Urinary bladder (tissue), 4 donors: ENCODE measurements around the gene TMEM203. TPM values are rescaled to one million over a fixed set of nuclear protein-coding genes. Genes with fewer than 3 reads are reported as not detected.

Experiments
- DNase-seq: peaks from one replicate; pipeline ENCODE4 v3.0.0-alpha.2; 2015; ENCODE audit errors: extremely low spot score
- H3K27ac ChIP-seq: one replicate; pipeline ENCODE4 v1.5.1; 2013; ENCODE audit warnings: low read depth, mild to moderate bottlenecking, moderate library complexity
- H3K36me3 ChIP-seq: one replicate; pipeline ENCODE4 v1.6.1; 2013; ENCODE audit warnings: mild to moderate bottlenecking, moderate library complexity; ENCODE audit not compliant: insufficient read depth
- H3K4me1 ChIP-seq: one replicate; pipeline ENCODE4 v1.6.1; 2013; ENCODE audit warnings: mild to moderate bottlenecking, moderate library complexity; ENCODE audit not compliant: insufficient read depth
- H3K4me3 ChIP-seq: one replicate; pipeline ENCODE4 v1.5.1; 2013; ENCODE audit warnings: low read depth, low read length
- WGBS: extraction: QIAGEN DNeasy Blood & Tissue Kit; methylation state at CpG from one replicate; pipeline ENCODE4 v1.1.7; 2013; 5-methylcytosine and 5-hydroxymethylcytosine counted together
- polyA plus RNA-seq: library from polyadenylated mRNA; stranded (reverse); fragments of 200-250 nt; gene quantifications from one replicate; pipeline ENCODE4 v1.2.3, GENCODE V29; 2013
- total RNA-seq: library from RNA; depleted of rRNA; stranded (reverse); fragments of >200 nt; gene quantifications from one replicate; pipeline ENCODE4 v1.2.3, GENCODE V29; 2014
- donor health status: healthy with polysubstance abuse.
- donor health status: healthy.

TMEM203 gene
- total and polyA plus RNA-seq, 2 donors, result 24.2 to 41.2 TPM

DNA sequence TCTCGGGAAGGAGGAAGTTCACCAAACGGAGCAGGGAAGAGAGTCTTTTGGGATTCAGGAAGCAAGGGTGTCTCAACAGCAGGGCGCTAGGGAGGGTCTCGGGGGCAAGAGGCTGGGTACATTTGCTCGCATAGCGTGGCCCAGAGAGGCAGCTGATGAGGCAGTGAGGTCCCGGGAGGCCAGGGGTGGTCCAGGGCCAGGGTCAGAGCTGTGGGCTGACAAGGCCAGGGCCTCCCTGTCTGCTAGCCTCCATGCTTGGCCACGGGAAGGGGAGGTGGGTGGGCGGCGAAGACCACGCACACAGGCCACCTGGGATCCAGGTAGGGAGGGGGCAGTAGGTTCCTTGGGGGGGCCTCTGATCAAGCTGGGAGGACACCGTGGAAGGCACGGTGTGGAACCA, 6.1 kb upstream of the TMEM203 start:
- Histone ChIP-seq H3K27ac (no peak overlapping the region), H3K4me3 (no peak overlapping the region), H3K4me1 (no peaks in the 10 kb centered on the region), H3K36me3 (no peaks in the 10 kb centered on the region)
- DNase-seq, result no peak
- WGBS, result 80% methylated on average over 13 of the region's 13 CpGs

DNA sequence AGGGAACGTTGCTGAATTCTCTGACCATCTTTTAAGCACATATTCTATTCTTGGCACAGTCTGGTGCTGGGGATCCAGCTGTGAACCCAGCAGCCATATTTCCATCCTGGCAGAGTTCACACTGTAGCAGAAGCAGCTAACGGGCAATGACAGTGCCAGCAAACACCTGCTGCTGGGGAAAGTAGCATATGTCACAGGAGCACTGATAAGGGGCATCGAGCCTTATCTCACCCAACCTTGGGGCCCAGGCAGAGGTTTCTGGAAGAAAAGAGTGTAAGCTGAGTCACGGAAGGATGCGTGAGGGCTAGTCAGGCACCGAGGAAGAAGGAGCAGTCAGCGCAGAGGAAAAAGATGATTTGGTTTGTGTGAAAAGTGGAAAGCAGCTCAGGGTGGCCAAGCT, 1.2 kb upstream of the TMEM203 start:
- H3K4me1 ChIP-seq, result no peaks in the 10 kb centered on the region
- 81% methylated on average over 7 of the region's 7 CpGs for WGBS
- DNase-seq, result no peak

DNA sequence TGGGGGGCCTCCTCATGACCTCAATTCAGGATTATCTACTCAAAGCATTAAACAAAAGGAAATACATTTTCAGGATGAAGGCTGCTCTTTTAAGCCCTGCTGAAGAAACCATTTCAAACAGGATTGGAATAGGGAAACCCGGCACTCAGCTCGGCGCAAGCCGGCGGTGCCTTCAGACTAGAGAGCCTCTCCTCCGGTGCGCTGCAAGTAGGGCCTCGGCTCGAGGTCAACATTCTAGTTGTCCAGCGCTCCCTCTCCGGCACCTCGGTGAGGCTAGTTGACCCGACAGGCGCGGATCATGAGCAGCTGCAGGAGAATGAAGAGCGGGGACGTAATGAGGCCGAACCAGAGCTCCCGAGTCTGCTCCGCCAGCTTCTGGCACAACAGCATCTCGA, 720 bp downstream of the TMEM203 start:
- Histone ChIP-seq H3K27ac (no peak overlapping the region), H3K4me1 (no peaks in the 10 kb centered on the region), H3K4me3 (peak overlapping the region; percentile 92), H3K36me3 (no peaks in the 10 kb centered on the region)
- DNase-seq, result no peak
- 13% methylated on average over 21 of the region's 21 CpGs for WGBS

More for the DNA sequence above, 1.2 kb upstream of the TMEM203 start:
- H3K36me3 ChIP-seq, result no peaks in the 10 kb centered on the region
- no peak overlapping the region for H3K27ac ChIP-seq
- H3K4me3 ChIP-seq, result no peak overlapping the region

DNA sequence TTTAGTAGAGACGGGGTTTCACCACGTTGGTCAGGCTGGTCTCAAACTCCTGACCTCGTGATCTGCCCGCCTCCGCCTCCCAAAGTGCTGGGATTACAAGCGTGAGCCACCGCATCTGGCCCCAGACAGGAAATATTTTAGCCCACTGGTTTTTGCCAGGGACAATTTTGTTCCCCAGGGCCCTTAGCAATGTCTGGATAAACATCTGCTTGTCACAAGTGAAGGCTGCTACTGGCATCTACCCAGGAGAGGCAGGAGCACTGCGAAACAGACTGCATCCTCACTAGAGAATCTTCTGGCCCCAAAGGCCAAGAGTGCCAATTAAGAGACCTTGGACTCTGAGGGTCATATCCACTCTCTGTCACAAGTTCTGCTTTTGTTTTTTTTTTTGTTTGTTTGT, 2.5 kb downstream of the TMEM203 start:
- Histone ChIP-seq H3K27ac (no peak overlapping the region), H3K4me3 (no peak overlapping the region), H3K4me1 (no peaks in the 10 kb centered on the region), H3K36me3 (no peaks in the 10 kb centered on the region)
- 83% methylated on average over 8 of the region's 8 CpGs for WGBS
- DNase-seq, result no peak

DNA sequence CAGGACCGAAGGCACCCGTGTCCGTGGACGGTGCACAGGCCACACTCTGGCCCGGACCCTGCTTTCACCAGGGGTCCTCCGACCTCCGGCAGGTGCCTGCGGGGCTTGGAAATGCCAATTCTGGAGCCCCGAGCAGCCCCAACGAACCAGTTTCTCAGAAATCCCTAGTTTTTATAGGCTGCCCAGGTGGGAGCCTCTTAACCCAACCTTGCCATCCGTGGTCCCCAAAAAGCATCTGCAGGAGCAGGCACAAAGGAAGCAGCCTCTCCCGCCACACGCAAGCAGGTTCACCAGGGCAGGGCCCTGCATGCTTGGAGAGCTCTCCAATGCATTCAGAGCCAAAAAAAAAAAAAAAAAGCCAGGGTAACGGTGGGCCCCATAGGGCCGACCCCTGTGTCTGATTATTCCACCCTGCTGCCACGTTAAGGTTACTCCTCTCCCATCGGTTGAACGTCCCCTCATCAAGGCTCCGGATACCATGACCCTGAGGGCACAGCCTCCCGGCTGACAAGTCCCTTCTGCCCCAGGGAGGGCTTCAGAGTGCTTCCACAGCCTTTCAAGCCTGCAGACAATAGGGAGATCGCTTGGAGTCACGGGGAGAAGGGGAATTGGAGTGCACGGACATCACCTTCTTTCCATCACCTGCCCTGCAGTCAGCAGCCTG, 4.1 kb downstream of the TMEM203 start:
- Histone ChIP-seq H3K4me1 (no peaks in the 10 kb centered on the region), H3K4me3 (peak overlapping the region; percentile 61), H3K36me3 (no peaks in the 10 kb centered on the region), H3K27ac (peak overlapping the region; percentile 38)
- DNase-seq, result no peak
- 18% methylated on average over 23 of the region's 23 CpGs for WGBS

DNA sequence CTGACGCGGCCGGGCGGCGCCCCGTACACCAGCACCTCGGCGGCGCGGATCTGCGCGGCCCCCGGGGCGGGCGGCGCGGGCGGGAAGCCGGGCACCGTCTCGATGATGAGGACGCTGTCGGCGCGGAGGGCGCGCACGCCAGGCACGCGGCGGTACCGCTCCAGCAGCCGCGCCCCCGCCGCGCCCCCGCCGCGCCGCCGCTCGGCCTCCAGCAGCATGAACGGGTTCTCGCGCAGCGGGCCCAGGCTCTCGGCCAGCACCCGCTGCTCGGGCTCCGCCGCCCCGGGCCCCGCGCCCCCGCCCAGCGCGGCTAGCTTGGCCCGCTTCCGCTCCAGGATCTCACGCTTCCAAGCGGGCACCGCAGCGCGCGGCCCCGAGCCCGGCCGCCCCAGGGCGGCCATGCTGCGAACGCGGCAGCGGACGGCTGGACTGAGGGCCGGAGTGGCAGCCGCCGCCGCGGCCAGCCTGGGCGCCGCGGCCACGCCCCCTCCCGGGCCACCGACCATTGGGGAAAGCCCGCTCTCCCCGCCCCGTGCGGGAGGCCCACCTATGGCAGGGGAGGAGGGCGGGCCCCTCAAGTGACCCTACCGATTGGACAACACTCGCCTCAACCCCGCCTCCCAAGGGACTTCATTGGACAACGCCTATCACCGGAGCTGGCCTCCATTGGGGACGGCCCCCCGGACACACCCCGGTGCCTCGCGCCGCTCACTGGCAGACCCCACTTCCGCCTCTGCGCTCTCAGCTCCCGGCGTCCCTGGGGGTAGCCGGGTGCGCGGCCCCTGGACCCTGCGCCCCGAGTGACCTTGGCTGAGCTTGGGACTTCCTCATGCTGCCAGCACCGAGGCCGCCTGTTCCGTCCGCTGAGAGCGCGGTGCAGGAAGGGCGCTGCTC, 4.9 kb downstream of the TMEM203 start, which contains the start of gene TPRN:
Gene TPRN, minus strand, starts transcription at position 431 of the 894 bp plus-strand sequence. Its CDS starts 30 bp downstream, at position 401.
- H3K4me3 ChIP-seq, result peak within 1 kb of the TSS; percentile 88
- H3K36me3 ChIP-seq, result no peaks in the 10 kb centered on the region
- peak; percentile 98 for DNase-seq
- WGBS, result under 1% methylated on average over 115 of the region's 118 CpGs
- H3K27ac ChIP-seq, result peak within 1 kb of the TSS; percentile 54
- no peaks in the 10 kb centered on the region for H3K4me1 ChIP-seq

DNA sequence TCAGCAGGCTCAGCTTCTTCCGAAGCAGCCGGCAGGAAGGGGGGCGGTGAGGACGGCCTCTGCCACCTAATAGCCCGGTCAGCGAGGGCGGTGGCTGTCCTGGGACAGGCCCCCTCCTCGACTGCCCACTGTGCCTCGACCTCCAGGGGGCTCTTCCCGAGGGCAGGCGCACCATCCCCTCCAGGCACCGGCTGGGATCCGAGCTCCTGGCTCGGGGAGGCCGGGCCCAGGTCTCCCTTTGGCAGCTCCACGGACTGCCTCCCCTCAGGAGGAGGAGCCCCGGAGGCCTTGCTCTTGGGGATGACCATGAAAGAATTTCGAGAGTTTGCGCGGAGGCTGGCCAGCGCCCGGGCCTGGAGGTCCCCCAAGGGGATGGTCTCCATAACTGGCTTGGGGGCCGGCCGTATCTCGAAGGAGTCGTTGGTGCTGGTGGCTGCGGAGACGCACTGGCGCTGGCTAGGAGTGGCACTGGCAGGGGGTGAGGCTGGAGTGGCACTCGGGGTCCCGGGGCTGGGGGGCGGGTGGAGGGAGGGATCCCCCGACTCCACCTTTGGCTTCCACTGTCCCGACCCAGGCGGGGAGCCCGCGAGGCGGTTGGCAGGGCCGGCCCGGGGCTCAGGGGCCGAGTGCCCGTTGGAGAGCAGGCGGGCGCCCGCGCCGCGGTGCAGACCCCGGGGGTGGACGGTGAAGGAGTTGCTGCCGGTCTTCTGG, 5.9 kb downstream of the TMEM203 start:
- WGBS, result 8% methylated on average over 51 of the region's 51 CpGs
- H3K4me3 ChIP-seq, result peak overlapping the region; percentile 88
- no peak overlapping the region for H3K27ac ChIP-seq
- no peaks in the 10 kb centered on the region for H3K4me1 ChIP-seq
- no peaks in the 10 kb centered on the region for H3K36me3 ChIP-seq
- DNase-seq, result no peak

DNA sequence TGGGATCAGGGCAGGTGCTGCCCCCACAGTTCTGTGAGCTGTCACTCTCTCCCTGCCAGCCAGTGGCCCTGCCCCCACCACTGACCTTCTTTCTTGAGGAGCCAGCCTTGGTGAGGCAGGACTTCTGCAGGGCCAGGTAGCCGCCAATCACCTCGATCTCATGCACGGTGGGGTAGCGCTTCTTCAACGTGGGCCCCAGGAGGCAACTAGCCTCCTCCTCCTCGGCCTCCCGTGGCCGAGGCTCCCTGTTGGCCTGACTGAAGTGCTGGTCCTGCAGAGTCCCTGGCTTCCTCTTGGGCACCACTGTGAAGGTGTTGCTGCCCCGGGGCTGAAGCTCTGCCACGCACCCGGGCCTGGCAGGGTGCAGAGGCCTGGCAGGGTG, 6.6 kb downstream of the TMEM203 start:
- no peak for DNase-seq
- WGBS, result 76% methylated on average over 11 of the region's 11 CpGs
- H3K4me3 ChIP-seq, result no peak overlapping the region
- H3K27ac ChIP-seq, result no peak overlapping the region
- no peaks in the 10 kb centered on the region for H3K36me3 ChIP-seq
- no peaks in the 10 kb centered on the region for H3K4me1 ChIP-seq

DNA sequence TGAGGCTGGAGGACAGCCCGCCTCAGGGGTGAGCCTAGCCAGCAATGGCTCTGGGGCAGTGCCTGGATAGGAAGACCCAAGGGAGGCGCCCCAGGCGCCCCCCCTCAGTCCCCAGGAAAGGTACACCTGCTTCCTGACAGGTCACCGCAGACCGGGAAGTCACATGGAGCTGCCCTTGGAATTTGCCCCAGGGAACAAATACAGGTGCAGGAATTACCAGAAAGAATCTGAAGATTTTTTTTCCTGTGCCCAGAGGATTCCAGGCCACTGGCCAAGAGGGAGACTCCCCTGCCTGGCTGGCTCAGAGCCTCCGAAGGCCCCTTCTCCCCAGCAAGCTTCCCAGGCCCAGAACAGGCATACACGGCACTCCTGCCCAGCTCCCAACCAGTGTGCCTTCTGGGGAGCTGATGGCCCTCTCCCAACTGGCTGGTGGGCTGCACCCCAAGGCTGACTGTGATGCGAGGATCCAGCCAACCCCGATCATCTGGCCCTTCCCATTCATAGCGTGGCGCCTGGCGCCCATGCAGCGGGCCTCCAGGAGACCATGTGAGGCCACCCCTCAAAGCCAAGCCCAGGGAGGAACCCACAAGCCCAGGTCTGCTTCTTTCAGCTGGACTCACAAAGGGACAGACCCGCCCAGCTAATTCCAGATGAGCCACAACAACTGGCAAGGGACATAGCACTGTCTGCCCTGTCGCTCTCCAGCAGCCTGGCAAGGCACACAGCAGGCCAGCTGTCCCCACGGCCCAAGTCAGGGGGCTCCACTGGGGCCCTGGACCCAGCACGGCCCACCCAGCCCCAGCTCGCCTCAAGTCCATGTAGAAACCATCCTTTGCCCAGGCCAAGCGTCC, 7.2 kb downstream of the TMEM203 start:
- 80% methylated on average over 19 of the region's 19 CpGs for WGBS
- no peak for DNase-seq

DNA sequence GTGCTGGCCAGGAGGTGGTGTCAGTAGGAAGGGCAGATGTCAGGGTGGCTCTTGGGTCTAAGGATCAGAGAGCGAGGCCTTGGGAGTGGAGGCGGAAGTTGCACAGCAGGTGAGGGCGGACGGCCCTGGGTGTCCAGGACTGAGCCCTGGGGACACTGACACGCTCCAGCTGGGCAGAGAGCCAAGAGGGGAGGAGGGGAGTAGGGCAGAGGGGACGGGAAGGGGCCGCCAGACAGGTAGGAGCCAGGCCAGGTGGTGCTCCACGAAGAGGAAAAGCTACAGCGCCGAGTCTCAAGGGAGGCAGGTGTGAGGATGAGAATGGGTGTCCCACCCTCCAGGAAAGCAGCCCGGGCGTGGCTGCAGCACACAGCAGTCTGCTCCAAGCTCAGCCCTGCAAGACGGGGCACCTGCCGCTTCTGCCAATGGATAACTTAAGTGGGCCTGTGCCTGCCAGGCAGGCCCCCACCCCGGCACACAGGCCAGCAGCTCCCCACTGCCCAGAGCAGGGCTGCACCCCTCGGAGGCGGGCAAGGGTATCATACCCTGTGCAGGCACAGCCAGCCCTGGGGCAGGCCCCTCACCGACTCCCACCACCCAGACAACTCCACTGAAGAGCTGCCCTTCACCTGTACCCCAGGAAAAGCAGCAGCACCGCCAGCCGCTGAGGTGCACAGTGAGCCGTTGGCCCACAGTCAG, 9.8 kb downstream of the TMEM203 start:
- H3K36me3 ChIP-seq, result no peaks in the 10 kb centered on the region
- 81% methylated on average over 21 of the region's 21 CpGs for WGBS
- no peak overlapping the region for H3K4me3 ChIP-seq
- no peaks in the 10 kb centered on the region for H3K4me1 ChIP-seq
- DNase-seq, result no peak
- peak overlapping the region; percentile 81 for H3K27ac ChIP-seq

More for the DNA sequence above, 7.2 kb downstream of the TMEM203 start:
- Histone ChIP-seq H3K4me3 (no peak overlapping the region), H3K4me1 (no peaks in the 10 kb centered on the region), H3K36me3 (no peaks in the 10 kb centered on the region), H3K27ac (no peak overlapping the region)

DNA sequence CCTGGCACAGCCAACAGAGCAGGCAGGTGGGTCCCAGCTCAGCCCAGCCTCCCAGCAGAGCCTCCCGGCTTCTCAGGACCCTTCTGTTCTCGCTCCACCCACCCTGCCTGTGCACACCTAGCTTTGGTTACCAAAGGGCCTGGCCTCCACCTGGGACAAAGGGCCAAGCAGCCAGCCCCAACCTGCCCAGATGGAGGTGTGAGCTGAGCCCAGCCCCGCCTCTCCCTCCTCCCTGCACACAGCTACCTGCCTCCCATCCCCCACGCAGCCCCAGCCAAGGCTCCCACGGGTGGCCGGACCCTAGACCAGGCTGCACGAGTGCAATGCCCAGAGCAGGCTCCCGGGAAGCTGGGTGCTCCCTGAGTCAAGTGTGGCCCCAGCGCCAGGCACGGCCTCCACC, 10.5 kb downstream of the TMEM203 start:
- WGBS, result 78% methylated on average over 10 of the region's 10 CpGs
- Histone ChIP-seq H3K27ac (peak overlapping the region; percentile 81), H3K4me3 (no peak overlapping the region), H3K4me1 (no peaks in the 10 kb centered on the region), H3K36me3 (no peaks in the 10 kb centered on the region)
- DNase-seq, result peak; percentile 21

DNA sequence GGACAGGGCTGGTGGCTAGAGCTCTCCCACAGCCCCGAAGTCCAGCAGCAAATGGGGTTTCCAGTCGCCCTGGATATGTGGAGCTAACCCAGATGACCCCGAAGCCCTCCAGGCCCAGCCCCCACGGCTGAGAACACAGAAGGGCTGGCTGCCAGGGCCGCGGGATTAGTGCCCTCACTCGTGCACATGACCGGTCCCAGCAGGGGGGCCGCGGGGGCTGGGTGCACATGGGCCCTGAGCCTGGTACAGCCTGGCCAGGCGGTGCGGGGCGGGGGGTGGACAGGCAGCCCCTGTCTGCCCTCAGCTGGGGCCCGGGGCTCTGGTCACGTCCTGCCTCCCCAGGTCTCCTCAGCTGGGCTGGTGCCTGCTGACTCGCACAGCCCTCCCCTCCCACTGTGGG, 11.1 kb downstream of the TMEM203 start:
- no peak overlapping the region for H3K27ac ChIP-seq
- H3K4me1 ChIP-seq, result no peaks in the 10 kb centered on the region
- no peak overlapping the region for H3K4me3 ChIP-seq
- DNase-seq, result no peak
- H3K36me3 ChIP-seq, result no peaks in the 10 kb centered on the region
- 68% methylated on average over 16 of the region's 16 CpGs for WGBS
